ENCODE measurements around the gene GPR17.

- TF ChIP-seq POLR2A (IDR thresholded peaks at IDR 0.05; ENCODE audit: low read length) (no peak), GATA1 (IDR thresholded peaks at IDR 0.05; ENCODE audit: low read depth, low read length) (no peak)
These were observed 711 bp downstream of the GPR17 start for GRCh38 chr2:127646487-127647241.

All from erythroblast (primary cell).